KMS-11 (cell line): Measurements from ENCODE around the gene GPR62.

ENCODE experiments used
- H2AFZ ChIP-seq: fragments of 200-600 bp; sonication (generic); 2 replicates; pipeline ENCODE4 v1.6.1; 2016; ENCODE audit warnings: antibody characterized with exemption, mixed run types, low read depth
- H3K27ac ChIP-seq: fragments of 200-600 bp; sonication (generic); 2 replicates; pipeline ENCODE4 v1.6.1; 2016; ENCODE audit warnings: mild to moderate bottlenecking, mixed run types
- H3K27me3 ChIP-seq: fragments of 200-600 bp; sonication (generic); 2 replicates; pipeline ENCODE4 v1.6.1; 2017; ENCODE audit warnings: mild to moderate bottlenecking, low read depth, mixed run types, moderate library complexity; ENCODE audit not compliant: insufficient read depth
- H3K36me3 ChIP-seq: fragments of 200-600 bp; sonication (generic); 2 replicates; pipeline ENCODE4 v1.6.1; 2017; ENCODE audit warnings: mild to moderate bottlenecking, mixed run types; ENCODE audit not compliant: insufficient read depth
- H3K4me1 ChIP-seq: fragments of 200-600 bp; sonication (generic); 2 replicates; pipeline ENCODE4 v1.6.1; 2016; ENCODE audit warnings: mild to moderate bottlenecking, low read depth, mixed run types; ENCODE audit not compliant: poor library complexity, severe bottlenecking
- H3K4me2 ChIP-seq: fragments of 200-600 bp; sonication (generic); 2 replicates; pipeline ENCODE4 v1.7.0; 2016; ENCODE audit warnings: mild to moderate bottlenecking, mixed run types
- H3K4me3 ChIP-seq: fragments of 200-600 bp; sonication (generic); IDR thresholded peaks from 2 replicates; pipeline ENCODE4 v1.6.1; 2017; ENCODE audit warnings: low read depth, low read length, mixed read lengths; ENCODE audit not compliant: insufficient read depth
- H3K79me2 ChIP-seq: fragments of 200-600 bp; sonication (generic); 2 replicates; pipeline ENCODE4 v1.6.1; 2016; ENCODE audit warnings: low read depth, mixed run types; ENCODE audit not compliant: insufficient read depth
- H3K9ac ChIP-seq: fragments of 200-600 bp; sonication (generic); 2 replicates; pipeline ENCODE4 v1.6.1; 2016; ENCODE audit warnings: mild to moderate bottlenecking, mixed run types
- H4K20me1 ChIP-seq: fragments of 200-600 bp; sonication (generic); 2 replicates; pipeline ENCODE4 v1.6.1; 2016; ENCODE audit warnings: mild to moderate bottlenecking, mixed run types; ENCODE audit not compliant: insufficient read depth
- TF ChIP-seq, protein P1 (sequence below): fragments of 200-600 bp; sonication (generic); conservative IDR thresholded peaks from 2 replicates; pipeline ENCODE4 v1.6.1; 2017; ENCODE audit warnings: low read depth, mild to moderate bottlenecking, antibody characterized with exemption, low read length, moderate library complexity, mixed read lengths

Gene GPR62

DNA sequence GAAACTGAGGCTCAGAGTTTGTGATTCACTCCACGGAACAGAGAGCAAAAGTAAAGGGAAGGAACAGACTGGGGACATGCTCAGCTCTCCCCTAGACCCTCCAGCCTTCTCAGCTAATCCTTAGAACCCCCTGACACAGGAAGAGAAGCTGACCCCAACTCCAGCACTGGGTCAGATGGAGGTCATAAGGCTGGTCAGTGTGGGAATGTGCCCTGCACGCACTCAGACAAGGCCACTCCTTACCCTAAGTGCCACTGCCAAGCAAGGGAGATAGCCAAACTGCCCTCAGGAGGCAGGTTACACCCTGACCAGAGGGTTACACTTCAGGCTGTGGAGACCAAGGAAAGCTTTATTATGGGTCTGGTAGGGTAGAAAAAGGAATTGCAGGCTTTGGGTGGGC is 39.3 kb downstream of the GPR62 start:
- Histone ChIP-seq H3K4me3 (no peak overlapping the region), H3K4me2 (peak overlapping the region; percentile 79), H3K79me2 (peaks cover 14% of the 10 kb centered on the region), H3K27me3 (no peaks in the 10 kb centered on the region), H3K4me1 (peaks cover 9% of the 10 kb centered on the region), H3K9ac (peak overlapping the region; percentile 94), H4K20me1 (no peaks in the 10 kb centered on the region), H3K36me3 (peaks cover 3% of the 10 kb centered on the region; the same call in 1 of the 2 replicates), H2AFZ (no peak overlapping the region), H3K27ac (peak overlapping the region; percentile 85)
- TF ChIP-seq, protein P1, sequence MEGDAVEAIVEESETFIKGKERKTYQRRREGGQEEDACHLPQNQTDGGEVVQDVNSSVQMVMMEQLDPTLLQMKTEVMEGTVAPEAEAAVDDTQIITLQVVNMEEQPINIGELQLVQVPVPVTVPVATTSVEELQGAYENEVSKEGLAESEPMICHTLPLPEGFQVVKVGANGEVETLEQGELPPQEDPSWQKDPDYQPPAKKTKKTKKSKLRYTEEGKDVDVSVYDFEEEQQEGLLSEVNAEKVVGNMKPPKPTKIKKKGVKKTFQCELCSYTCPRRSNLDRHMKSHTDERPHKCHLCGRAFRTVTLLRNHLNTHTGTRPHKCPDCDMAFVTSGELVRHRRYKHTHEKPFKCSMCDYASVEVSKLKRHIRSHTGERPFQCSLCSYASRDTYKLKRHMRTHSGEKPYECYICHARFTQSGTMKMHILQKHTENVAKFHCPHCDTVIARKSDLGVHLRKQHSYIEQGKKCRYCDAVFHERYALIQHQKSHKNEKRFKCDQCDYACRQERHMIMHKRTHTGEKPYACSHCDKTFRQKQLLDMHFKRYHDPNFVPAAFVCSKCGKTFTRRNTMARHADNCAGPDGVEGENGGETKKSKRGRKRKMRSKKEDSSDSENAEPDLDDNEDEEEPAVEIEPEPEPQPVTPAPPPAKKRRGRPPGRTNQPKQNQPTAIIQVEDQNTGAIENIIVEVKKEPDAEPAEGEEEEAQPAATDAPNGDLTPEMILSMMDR, result no peak

DNA sequence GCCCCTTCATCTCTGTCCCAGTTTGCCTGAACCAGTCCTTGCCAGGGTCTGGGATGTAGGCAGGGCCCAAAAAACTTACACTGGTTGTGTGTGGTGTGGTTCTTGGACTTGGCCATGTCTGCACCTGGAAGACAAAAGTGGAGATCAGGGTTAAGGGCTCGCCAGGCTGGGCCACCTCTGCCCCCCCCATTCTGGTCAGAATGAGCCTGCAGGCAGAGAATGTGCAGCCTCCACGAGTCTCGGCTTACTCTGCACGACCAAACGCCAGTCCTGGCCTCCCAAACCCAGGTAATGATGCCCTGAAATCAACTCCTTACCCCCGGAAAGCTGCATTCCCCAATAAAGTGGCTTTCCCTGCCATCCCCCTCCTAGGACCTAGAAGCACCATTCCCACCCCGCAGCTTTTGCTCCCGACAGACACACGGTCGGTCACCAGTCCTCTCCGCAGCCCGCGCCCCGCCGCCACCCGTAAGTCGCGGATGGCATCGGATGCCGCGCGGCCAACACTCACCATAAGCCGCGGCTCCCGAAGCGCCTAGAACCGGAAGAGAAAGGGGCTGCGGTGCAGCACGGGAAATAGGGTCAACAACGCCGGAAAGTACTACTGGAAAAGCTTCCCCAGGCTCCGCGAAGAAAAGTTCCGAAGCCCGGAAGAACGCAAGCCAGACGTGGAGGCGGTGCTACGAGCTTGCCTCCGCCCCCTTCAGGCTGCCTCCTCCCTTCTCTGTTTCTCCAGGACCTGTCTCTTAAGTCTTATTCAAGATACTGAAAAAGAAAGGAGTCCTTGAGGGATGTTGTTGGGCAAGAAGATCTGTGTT is 40.4 kb downstream of the GPR62 start, which contains the start of gene RPL29:
Gene RPL29 (minus strand): TSS at position 550 of the 818 bp plus-strand sequence. CDS start 434 bp downstream, at position 116.
- Histone ChIP-seq H3K4me2 (peak within 1 kb of the TSS; percentile 79), H3K27me3 (no peaks in the 10 kb centered on the region), H3K9ac (peak within 1 kb of the TSS; percentile 94), H3K79me2 (peaks cover 14% of the 10 kb centered on the region), H3K27ac (peak within 1 kb of the TSS; percentile 85), H2AFZ (peak within 1 kb of the TSS; percentile 30; the same call in 1 of the 2 replicates), H4K20me1 (no peaks in the 10 kb centered on the region), H3K4me3 (peak within 1 kb of the TSS; percentile 84), H3K4me1 (peaks cover 9% of the 10 kb centered on the region), H3K36me3 (peaks cover 3% of the 10 kb centered on the region; the same call in 1 of the 2 replicates)
- TF ChIP-seq, protein P1, result no peak

DNA sequence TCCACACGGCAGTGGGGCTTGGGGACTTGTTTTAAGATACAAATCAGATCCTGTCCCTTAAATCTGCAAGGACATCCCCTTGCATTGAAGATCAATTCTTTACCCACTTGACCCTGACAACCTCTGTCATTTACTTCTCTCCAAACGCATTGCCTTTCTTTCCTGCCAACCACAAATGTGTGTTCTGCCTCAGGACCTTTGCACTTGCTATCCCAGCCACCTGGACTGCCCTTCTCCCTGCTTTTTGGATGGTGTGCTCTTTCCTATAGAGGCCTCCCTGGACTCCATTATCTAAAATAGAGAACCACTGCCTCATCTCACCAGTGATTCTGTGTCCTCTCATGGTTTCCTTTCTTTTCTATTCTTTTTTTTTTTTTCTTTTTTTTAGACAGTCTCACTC is 42.0 kb downstream of the GPR62 start:
- H4K20me1 ChIP-seq, result no peaks in the 10 kb centered on the region
- H3K4me1 ChIP-seq, result peaks cover 9% of the 10 kb centered on the region
- peaks cover 3% of the 10 kb centered on the region; the same call in 1 of the 2 replicates for H3K36me3 ChIP-seq
- no peak overlapping the region for H3K4me2 ChIP-seq
- no peak overlapping the region for H3K27ac ChIP-seq
- TF ChIP-seq, protein P1, result no peak
- H3K27me3 ChIP-seq, result no peaks in the 10 kb centered on the region
- no peak overlapping the region for H3K4me3 ChIP-seq
- H3K9ac ChIP-seq, result no peak overlapping the region
- H2AFZ ChIP-seq, result no peak overlapping the region
- H3K79me2 ChIP-seq, result peaks cover 14% of the 10 kb centered on the region

DNA sequence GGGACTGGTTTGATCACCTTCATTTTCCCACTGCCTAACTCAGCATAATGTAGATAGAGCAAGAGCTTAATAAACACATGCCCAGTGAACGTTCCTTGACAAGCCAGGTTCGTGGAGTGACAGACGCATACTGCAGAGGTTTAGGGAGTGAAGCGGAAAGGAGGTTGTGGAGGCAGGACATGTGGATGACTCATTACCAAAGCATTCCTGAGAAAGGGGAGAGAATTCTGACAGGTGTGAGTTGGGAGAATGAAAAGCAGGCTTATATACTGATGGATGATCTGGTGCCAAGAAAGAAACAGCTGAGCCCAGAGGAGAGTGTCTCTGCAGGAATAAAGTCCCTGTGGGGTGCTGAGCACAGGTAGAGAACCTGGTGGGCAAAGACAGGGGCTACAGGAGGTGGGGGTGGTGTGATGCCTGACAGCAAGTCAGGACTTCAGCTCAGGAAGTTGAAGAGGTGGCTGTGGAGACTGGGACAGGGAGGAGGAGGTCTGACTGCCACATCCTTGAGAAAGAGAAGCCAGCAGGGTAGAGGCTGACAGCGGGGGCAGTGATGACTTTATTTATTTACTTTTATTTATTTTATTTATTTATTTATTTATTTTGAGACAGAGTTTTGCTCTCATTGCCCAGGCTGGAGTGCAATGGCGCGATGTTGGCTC is 42.9 kb downstream of the GPR62 start:
- Histone ChIP-seq H4K20me1 (no peaks in the 10 kb centered on the region), H3K9ac (no peak overlapping the region), H3K4me1 (peaks cover 9% of the 10 kb centered on the region), H3K4me2 (no peak overlapping the region), H3K36me3 (peaks cover 3% of the 10 kb centered on the region; the same call in 1 of the 2 replicates), H3K27ac (no peak overlapping the region), H2AFZ (no peak overlapping the region), H3K79me2 (peaks cover 14% of the 10 kb centered on the region), H3K4me3 (no peak overlapping the region), H3K27me3 (no peaks in the 10 kb centered on the region)
- TF ChIP-seq, protein P1, result no peak
